B cell (primary cell): ENCODE measurements around the gene EIF2S1.

ENCODE experiments used
- EZH2 ChIP-seq: IDR thresholded peaks from 2 replicates; pipeline ENCODE4 v1.6.1; 2012; ENCODE audit warnings: borderline replicate concordance, low read depth, mild to moderate bottlenecking, moderate library complexity, low read length; ENCODE audit not compliant: insufficient read depth, poor library complexity, severe bottlenecking
- TF ChIP-seq, protein P1 (sequence below): fragments of 200-600 bp; IDR thresholded peaks from one replicate; pipeline ENCODE4 v1.8.0; 2022; ENCODE audit warnings: antibody characterized with exemption, mild to moderate bottlenecking

DNA sequence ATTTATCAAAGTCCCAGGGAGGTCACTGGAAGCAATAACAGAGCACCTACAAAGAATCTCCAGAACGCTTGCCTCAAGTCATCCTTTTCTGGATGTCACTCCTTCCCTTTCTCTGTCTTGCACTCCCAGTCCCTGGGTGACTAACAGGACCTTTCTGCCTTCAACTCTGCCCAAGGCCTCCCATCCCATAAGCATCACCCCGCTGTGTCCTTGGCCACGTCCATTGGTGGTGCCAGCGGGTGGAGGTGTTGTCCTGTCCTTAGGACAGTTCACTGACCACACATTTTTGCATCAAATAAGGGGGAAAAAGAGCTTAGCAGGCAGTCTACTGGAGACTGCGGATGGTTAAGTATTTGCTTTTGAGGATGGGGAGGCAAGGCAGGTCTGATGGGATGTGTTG, 75.5 kb downstream of the EIF2S1 start:
- TF ChIP-seq, protein P1, sequence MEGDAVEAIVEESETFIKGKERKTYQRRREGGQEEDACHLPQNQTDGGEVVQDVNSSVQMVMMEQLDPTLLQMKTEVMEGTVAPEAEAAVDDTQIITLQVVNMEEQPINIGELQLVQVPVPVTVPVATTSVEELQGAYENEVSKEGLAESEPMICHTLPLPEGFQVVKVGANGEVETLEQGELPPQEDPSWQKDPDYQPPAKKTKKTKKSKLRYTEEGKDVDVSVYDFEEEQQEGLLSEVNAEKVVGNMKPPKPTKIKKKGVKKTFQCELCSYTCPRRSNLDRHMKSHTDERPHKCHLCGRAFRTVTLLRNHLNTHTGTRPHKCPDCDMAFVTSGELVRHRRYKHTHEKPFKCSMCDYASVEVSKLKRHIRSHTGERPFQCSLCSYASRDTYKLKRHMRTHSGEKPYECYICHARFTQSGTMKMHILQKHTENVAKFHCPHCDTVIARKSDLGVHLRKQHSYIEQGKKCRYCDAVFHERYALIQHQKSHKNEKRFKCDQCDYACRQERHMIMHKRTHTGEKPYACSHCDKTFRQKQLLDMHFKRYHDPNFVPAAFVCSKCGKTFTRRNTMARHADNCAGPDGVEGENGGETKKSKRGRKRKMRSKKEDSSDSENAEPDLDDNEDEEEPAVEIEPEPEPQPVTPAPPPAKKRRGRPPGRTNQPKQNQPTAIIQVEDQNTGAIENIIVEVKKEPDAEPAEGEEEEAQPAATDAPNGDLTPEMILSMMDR: no peak
- no peak for TF ChIP-seq EZH2
